Smooth muscle cell of the umbilical artery (primary cell): ENCODE data around the gene TCP11L2. TPM values are rescaled to one million over a fixed set of nuclear protein-coding genes. Genes with fewer than 3 reads are reported as not detected.

Experiments used
- total RNA-seq: library from RNA; depleted of rRNA; stranded (reverse); fragments of >200 nt; gene quantifications from 2 replicates; pipeline ENCODE4 v1.2.3, GENCODE V29; 2014

Gene TCP11L2
- total RNA-seq: 21.7 and 39.8 TPM in 2 replicates

DNA sequence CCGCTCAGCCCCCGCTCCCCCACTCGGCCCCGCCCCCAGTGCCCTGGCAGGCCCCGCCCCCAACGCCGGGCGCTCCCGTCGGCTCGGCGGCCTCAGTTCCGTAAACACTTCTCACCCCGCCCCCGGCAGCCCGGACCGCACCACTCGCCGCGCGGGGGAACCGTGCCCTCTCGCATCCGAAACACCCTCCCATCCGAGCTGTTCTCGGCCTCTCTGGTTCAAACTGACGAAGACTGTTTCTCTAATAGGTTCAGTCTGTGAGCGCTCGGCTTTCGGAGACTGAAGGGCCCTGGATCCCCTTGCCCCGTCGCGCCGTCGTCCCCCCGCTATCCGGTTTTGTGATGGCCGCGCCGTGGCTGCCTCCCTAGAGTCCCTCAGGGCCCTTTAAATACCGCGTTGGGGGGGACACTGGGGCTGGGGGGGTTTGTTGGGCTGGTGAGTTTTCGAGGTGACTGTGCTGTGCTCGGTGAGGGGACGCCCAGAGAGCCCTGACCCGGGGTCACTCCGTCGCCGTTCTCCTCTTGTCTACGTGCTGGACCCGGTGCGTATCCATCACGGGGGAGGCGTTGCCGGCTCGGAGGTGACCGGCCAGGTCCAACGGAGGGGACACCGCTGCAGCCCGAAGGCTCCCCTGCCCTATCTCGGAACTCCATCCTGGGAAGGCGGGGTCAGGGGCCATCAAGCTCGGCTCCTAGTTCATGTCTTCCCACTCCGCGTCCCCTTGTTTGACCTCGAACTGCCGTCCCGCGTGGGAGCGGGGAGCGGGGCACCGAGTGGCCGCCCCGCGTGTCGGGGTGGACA is at the start of gene TCP11L2:
Gene TCP11L2, plus strand, starts transcription at position 333 of the 801 bp plus-strand sequence. CDS start 8,343 bp downstream, outside the sequence.

DNA sequence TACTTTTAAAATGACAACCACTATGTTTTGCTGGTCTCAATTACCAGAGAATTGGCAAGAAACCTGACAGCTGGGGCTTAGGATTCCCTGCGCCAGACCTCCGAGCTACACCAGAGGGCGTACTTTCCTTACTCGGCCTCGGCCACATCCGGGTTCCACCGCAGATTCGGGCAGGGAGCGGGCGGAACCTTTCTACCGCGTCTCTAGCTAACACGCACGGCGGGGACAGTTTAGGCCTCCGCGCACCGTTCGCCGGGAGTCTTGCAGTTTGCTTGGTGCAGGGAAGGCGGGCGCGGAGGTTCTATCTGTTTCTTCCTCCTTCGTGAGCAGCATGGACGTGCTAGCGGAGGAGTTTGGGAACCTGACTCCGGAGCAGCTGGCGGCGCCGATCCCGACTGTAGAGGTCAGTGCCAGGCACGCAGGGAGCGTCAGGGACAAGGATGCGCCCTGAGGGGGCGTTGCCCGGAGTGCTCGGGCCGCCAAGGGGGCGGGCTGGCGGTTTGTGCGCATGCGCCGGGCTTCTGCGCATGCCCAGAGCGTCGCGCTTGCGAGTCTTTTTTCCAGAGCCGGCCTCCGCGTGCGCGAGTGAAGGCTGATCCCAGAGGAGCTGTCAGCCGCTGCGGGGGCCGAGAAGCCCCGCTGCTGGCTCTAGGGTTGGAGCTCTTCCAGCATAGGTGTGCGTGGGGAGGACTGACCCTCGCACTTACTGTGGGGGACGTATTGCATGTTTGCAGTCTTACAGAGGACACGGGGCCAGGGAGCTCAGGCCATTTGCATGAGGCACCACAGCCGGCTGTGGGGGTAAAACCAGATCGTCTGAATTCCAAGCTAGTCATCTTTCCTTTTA is 55.2 kb downstream of the TCP11L2 start, which contains the start of gene POLR3B:
Gene POLR3B, plus strand, starts transcription at position 200 of the 847 bp plus-strand sequence. Its CDS starts 132 bp downstream, at position 332.

Other genes starting within 250 kb of the TCP11L2 start
- 75.8 and 96.5 TPM in 2 replicates for gene NUAK1, start 163.8 kb upstream of the TCP11L2 start, total RNA-seq
- 696 and 797 TPM in 2 replicates for gene CKAP4, start 54.7 kb upstream of the TCP11L2 start, total RNA-seq
- 16.9 and 19.8 TPM in 2 replicates for gene POLR3B, start 55.0 kb downstream of the TCP11L2 start, total RNA-seq